PC-9 (cell line): ENCODE results near the gene TNNI3K. TPM values are rescaled to one million over a fixed set of nuclear protein-coding genes. Genes with fewer than 3 reads are reported as not detected.

Experiments used
- BruUV-seq: library from RNA; stranded (reverse); fragments of 400-500 nt; replicated peaks from 2 replicates; lab custom pipeline; 2021; lab: Mats Ljungman, UMichigan
- CTCF ChIA-PET: fragments of 300-600 bp; sonication (Branson Sonifier 250); formaldehyde crosslinking; loops from one replicate; lab custom pipeline; 2022; ENCODE audit warnings: antibody characterized with exemption; lab: Charles Lee
- POLR2A ChIA-PET: fragments of 300-600 bp; sonication (Branson Sonifier 250); formaldehyde crosslinking; loops from one replicate; lab custom pipeline; 2022; ENCODE audit warnings: antibody characterized with exemption; ENCODE audit not compliant: unreplicated experiment; lab: Charles Lee
- DNase-seq, 2 experiments: peaks; one replicate each; pipeline versions ENCODE4 v3.0.0 to v3.0.0-alpha.2; 2015 to 2022; ENCODE audit warnings: mixed read lengths in 1 of 2
- H2AFZ ChIP-seq: fragments of 200-600 bp; sonication (generic); 2 replicates; pipeline ENCODE4 v1.8.1; 2017; ENCODE audit warnings: antibody characterized with exemption
- H3F3A ChIP-seq: fragments of 200-600 bp; sonication (generic); 2 replicates; pipeline ENCODE4 v1.8.1; 2017; ENCODE audit warnings: antibody characterized with exemption, mild to moderate bottlenecking, low read depth; ENCODE audit not compliant: insufficient read depth
- H3K27ac ChIP-seq: fragments of 200-600 bp; sonication (generic); 2 replicates; pipeline ENCODE4 v1.6.1; 2016; ENCODE audit warnings: mixed run types
- H3K27me3 ChIP-seq: fragments of 200-600 bp; sonication (generic); 2 replicates; pipeline ENCODE4 v1.6.1; 2016; ENCODE audit warnings: low read depth, mixed run types; ENCODE audit not compliant: insufficient read depth
- H3K36me3 ChIP-seq: fragments of 200-600 bp; sonication (generic); 2 replicates; pipeline ENCODE4 v1.6.1; 2016; ENCODE audit warnings: low read depth, mixed run types
- H3K4me1 ChIP-seq: fragments of 200-600 bp; sonication (generic); replicated peaks from 2 replicates; pipeline ENCODE4 v1.6.1; 2016; ENCODE audit warnings: mixed run types; ENCODE audit not compliant: insufficient read depth
- H3K4me2 ChIP-seq: fragments of 200-600 bp; sonication (generic); 2 replicates; pipeline ENCODE4 v1.6.1; 2017; ENCODE audit warnings: mixed run types
- H3K4me3 ChIP-seq: fragments of 200-600 bp; sonication (generic); 2 replicates; pipeline ENCODE4 v1.6.1; 2016; ENCODE audit warnings: mixed run types
- H3K79me2 ChIP-seq: fragments of 200-600 bp; sonication (generic); 2 replicates; pipeline ENCODE4 v1.6.1; 2017; ENCODE audit warnings: low read depth, mixed run types
- H3K9me2 ChIP-seq: fragments of 200-600 bp; sonication (generic); 2 replicates; pipeline ENCODE4 v1.8.1; 2017; ENCODE audit warnings: mild to moderate bottlenecking; ENCODE audit not compliant: insufficient read depth
- H3K9me3 ChIP-seq: fragments of 200-600 bp; sonication (generic); 2 replicates; pipeline ENCODE4 v1.8.1; 2016; ENCODE audit warnings: low read depth; ENCODE audit not compliant: insufficient read depth
- H4K20me1 ChIP-seq: fragments of 200-600 bp; sonication (generic); 2 replicates; pipeline ENCODE4 v1.8.1; 2017; ENCODE audit not compliant: insufficient read depth
- EZH2 ChIP-seq: fragments of 200-600 bp; sonication (generic); IDR thresholded peaks from 2 replicates; pipeline ENCODE4 v1.8.0; 2017; ENCODE audit warnings: antibody characterized with exemption, low read depth
- intact Hi-C: fragments of 100-400 bp; cut with micrococcal nuclease; formaldehyde crosslinking; loops from one replicate; pipeline ENCODE4 v1.10.0; 2022; ENCODE audit not compliant: unreplicated experiment
- total RNA-seq: library from RNA; stranded (reverse); gene quantifications from 2 replicates; pipeline ENCODE4 v1.2.3, GENCODE V29; 2021
- TF ChIP-seq, protein P1 (sequence below): fragments of 200-600 bp; sonication (generic); conservative IDR thresholded peaks from 2 replicates; pipeline ENCODE4 v1.6.1; 2017; ENCODE audit warnings: mixed run types, antibody characterized with exemption, mild to moderate bottlenecking, moderate library complexity

TNNI3K gene
- total RNA-seq, 1 experiment from 2014 or later: 1.4 TPM

DNA sequence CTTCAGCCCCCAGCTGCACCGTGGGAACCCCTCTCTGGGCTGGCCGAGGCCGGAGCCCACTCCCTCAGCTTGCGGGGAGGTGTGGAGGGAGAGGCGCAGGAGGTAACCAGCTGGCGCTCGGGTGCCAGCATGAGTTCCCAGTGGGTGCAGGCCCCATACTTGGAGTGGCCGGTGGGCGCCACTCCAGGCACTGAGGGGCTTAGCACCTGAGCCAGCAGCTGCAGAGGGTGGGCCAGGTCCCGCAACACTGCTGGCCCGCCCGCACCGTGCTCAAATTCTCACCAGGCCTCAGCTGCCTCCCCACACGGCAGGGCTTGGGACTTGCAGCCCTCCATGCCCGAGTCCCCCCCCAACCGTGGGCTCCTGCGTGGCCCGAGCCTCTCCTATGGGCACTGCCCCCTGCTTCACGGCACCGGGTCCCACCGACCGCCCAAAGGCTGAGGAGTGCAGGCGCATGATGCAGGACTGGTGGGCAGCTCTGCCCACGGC, 230.1 kb downstream of the TNNI3K start:
- ChIA-PET POLR2A (no interaction called here), CTCF (no interaction called here)

DNA sequence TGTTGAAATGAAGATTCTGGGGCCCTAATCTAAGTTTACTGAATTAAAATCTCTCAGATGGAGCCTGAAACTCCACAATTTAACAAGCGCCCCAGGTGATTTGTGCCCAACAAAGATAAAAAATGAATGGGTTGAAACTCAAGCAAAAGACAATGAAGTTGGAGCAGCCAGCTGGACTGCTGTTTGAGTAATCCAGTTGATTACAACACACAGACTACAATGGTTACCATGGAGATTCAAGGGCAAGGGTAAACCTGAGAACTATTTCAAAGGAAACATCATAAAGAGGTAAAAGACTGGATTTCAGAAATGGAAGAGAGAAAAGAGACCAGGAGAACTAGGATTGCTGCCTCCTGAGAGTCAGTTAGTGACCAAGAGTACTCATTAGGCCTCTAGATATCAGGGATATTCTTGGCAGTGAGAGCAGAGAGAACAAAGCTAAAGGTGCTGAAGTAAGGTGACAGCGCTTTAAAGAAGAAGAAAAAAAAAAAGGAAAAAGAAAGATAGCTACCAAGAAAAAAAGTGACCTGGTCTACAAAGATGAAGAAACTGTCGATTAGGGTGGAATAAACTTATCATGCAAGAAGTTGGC, 232.7 kb downstream of the TNNI3K start:
- Histone ChIP-seq H3F3A (no peaks in the 10 kb centered on the region), H2AFZ (no peak overlapping the region), H3K27ac (no peak overlapping the region), H3K79me2 (no peaks in the 10 kb centered on the region), H4K20me1 (no peaks in the 10 kb centered on the region), H3K36me3 (no peaks in the 10 kb centered on the region), H3K27me3 (no peaks in the 10 kb centered on the region), H3K4me3 (no peak overlapping the region), H3K4me1 (no peaks in the 10 kb centered on the region), H3K4me2 (no peak overlapping the region), H3K9me2 (no peaks in the 10 kb centered on the region), H3K9me3 (no peaks in the 10 kb centered on the region)
- TF ChIP-seq EZH2: no peak
- DNase-seq: no peak
- ChIA-PET POLR2A (no interaction called here), CTCF (no interaction called here)
- intact Hi-C loops: no loop called here
- no TSS peak for BruUV-seq

More for the DNA sequence above, 230.1 kb downstream of the TNNI3K start:
- Histone ChIP-seq H4K20me1 (no peaks in the 10 kb centered on the region), H3K9me3 (no peaks in the 10 kb centered on the region), H3F3A (no peaks in the 10 kb centered on the region), H3K4me2 (no peak overlapping the region), H3K9me2 (no peaks in the 10 kb centered on the region), H3K27ac (no peak overlapping the region), H3K4me1 (no peaks in the 10 kb centered on the region), H3K4me3 (no peak overlapping the region), H3K27me3 (no peaks in the 10 kb centered on the region), H3K79me2 (no peaks in the 10 kb centered on the region), H3K36me3 (no peaks in the 10 kb centered on the region), H2AFZ (no peak overlapping the region)
- no peak for DNase-seq
- intact Hi-C loops: no loop called here
- TF ChIP-seq, protein P1, sequence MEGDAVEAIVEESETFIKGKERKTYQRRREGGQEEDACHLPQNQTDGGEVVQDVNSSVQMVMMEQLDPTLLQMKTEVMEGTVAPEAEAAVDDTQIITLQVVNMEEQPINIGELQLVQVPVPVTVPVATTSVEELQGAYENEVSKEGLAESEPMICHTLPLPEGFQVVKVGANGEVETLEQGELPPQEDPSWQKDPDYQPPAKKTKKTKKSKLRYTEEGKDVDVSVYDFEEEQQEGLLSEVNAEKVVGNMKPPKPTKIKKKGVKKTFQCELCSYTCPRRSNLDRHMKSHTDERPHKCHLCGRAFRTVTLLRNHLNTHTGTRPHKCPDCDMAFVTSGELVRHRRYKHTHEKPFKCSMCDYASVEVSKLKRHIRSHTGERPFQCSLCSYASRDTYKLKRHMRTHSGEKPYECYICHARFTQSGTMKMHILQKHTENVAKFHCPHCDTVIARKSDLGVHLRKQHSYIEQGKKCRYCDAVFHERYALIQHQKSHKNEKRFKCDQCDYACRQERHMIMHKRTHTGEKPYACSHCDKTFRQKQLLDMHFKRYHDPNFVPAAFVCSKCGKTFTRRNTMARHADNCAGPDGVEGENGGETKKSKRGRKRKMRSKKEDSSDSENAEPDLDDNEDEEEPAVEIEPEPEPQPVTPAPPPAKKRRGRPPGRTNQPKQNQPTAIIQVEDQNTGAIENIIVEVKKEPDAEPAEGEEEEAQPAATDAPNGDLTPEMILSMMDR: no peak
- no peak for TF ChIP-seq EZH2
- BruUV-seq: no TSS peak

DNA sequence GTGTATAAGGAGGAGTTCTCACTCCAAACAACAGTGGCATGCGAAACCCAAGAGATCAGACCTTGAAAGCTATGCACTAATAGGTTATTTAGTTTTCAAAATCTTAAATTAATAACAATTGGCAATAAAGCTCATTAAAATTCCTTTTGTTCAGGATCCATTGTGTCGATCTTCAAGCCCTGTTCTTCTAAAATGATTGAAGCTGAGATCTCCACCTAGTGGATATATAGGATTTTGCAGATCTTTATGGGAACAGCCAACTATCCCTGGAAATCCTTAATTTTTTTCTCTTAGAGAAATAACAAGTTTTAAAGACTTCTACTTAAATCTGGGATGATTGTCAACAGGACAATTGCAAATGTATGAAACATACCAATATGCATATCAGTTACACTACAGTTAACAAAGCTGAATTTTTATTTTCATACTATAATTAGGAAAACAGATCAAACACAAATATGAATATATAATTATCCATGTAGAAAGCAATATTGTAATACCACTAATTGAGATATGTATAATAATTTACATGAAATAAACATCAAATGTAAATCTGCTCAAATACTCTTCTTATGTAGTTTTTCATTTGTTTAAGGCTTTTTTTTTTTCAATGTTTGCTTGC, 233.9 kb downstream of the TNNI3K start:
- intact Hi-C loops: no loop called here
- ChIA-PET CTCF (interaction anchor here (0.8 kb wide), 1 partner anchor 221 kb away, joined by 3 read pairs; no protein-coding TSS in a partner anchor), POLR2A (no interaction called here)
- Histone ChIP-seq H3K27me3 (no peaks in the 10 kb centered on the region), H3K4me1 (no peaks in the 10 kb centered on the region), H4K20me1 (no peaks in the 10 kb centered on the region), H3K36me3 (no peaks in the 10 kb centered on the region), H3K4me2 (no peak overlapping the region), H3K9me3 (no peaks in the 10 kb centered on the region), H3K27ac (no peak overlapping the region), H2AFZ (no peak overlapping the region), H3K4me3 (no peak overlapping the region), H3K79me2 (no peaks in the 10 kb centered on the region), H3K9me2 (no peaks in the 10 kb centered on the region), H3F3A (no peaks in the 10 kb centered on the region)
- no TSS peak for BruUV-seq
- DNase-seq: no peak
- TF ChIP-seq, protein P1: peak; percentile 85
- TF ChIP-seq EZH2: no peak
